Measurements from ENCODE around the gene KCNJ5.

KCNJ5 gene

DNA sequence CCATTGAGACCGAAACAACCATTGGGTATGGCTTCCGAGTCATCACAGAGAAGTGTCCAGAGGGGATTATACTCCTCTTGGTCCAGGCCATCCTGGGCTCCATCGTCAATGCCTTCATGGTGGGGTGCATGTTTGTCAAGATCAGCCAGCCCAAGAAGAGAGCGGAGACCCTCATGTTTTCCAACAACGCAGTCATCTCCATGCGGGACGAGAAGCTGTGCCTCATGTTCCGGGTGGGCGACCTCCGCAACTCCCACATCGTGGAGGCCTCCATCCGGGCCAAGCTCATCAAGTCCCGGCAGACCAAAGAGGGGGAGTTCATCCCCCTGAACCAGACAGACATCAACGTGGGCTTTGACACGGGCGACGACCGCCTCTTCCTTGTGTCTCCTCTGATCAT, 20.5 kb downstream of the KCNJ5 start:
- no peaks in the 10 kb centered on the region for H3K9me3 ChIP-seq
- H3K4me1 ChIP-seq (ENCODE audit: control insufficient read depth in 1 of 2, insufficient read depth in 1 of 2, low read depth in 1 of 2, low read length in 1 of 2) = no peaks in the 10 kb centered on the region
- peaks cover 26% of the 10 kb centered on the region for H3K27me3 ChIP-seq
- H3K27ac ChIP-seq = no peak overlapping the region
- H3K36me3 ChIP-seq = no peaks in the 10 kb centered on the region
- no peak overlapping the region for H3K4me3 ChIP-seq (ENCODE audit: low read depth in 1 of 2, low read length in 1 of 2)
- TF ChIP-seq, protein P1, sequence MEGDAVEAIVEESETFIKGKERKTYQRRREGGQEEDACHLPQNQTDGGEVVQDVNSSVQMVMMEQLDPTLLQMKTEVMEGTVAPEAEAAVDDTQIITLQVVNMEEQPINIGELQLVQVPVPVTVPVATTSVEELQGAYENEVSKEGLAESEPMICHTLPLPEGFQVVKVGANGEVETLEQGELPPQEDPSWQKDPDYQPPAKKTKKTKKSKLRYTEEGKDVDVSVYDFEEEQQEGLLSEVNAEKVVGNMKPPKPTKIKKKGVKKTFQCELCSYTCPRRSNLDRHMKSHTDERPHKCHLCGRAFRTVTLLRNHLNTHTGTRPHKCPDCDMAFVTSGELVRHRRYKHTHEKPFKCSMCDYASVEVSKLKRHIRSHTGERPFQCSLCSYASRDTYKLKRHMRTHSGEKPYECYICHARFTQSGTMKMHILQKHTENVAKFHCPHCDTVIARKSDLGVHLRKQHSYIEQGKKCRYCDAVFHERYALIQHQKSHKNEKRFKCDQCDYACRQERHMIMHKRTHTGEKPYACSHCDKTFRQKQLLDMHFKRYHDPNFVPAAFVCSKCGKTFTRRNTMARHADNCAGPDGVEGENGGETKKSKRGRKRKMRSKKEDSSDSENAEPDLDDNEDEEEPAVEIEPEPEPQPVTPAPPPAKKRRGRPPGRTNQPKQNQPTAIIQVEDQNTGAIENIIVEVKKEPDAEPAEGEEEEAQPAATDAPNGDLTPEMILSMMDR (IDR thresholded peaks at IDR 0.05) = no peak

DNA sequence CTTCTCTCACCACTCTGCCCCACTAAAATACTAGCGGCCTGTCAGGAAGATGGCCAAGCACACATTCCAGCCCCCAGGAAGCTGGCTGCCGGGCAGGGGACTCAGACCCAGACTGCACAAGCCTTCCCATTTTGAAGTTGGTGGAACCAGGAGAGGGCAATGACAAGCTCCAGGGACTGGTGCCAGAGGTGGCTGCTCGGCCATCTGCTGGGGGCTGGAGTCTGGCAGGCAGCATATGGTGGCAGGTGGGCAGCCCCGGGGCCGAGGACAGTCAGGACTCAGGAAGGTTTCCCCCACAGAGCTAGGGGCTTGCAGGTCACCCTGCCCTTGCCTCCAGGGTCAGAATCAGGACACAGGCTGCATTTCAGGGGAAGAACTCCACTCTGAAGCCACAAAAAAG, 22.6 kb downstream of the KCNJ5 start:
- TF ChIP-seq, protein P1 (IDR thresholded peaks at IDR 0.05) = no peak
- H3K9me3 ChIP-seq = no peaks in the 10 kb centered on the region
- H3K4me3 ChIP-seq (ENCODE audit: low read depth in 1 of 2, low read length in 1 of 2) = no peak overlapping the region
- H3K27ac ChIP-seq = no peak overlapping the region
- H3K27me3 ChIP-seq = peaks cover 5% of the 10 kb centered on the region
- no peaks in the 10 kb centered on the region for H3K4me1 ChIP-seq (ENCODE audit: control insufficient read depth in 1 of 2, insufficient read depth in 1 of 2, low read depth in 1 of 2, low read length in 1 of 2)
- H3K36me3 ChIP-seq = no peaks in the 10 kb centered on the region

DNA sequence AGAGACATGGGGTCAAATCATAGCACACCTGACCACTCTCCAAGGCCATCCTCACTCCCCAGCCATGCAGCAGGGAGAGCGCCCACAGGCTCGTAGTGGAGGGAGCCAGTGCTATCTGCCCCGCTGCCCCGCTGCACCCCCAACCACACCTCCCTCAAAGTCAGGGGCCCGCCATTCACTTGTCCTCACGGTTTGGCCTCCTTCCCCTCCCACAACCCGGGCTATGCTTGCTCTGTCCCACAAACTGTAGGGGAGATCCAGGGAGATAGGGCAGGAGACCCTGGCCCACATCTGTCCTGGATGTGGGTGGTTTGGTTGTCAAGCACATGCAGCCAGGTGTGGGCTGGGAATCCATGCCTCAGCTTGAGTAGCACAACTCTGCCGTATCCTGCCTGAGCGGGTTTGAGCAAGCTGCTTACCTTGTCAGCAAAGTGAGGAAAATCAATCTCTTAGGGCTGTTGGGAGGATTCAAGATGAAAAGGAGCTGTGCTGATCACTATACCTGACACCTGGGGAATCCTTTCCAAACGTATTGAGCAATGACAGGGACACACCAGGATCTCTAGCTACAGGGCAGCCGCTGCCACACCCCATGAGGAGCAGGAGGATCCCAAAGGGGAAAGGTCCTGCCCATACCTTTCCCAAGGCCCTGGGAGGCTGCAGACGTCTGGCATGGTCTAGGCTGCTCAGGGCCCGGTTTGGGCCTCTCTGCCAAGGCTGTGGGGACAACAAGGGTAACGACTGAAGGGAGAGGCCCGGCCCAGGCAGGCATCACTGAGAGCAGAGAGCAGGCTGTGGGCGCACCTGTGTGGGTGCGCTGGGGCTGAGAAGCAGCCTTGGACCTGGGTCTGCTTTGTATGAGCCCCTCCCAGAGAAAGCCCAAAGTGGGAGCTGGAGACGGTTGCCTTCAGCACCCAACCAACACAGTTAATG, 23.3 kb downstream of the KCNJ5 start:
- TF ChIP-seq, protein P1 (IDR thresholded peaks at IDR 0.05) = no peak
- Histone ChIP-seq H3K27me3 (no peaks in the 10 kb centered on the region), H3K27ac (no peak overlapping the region)

DNA sequence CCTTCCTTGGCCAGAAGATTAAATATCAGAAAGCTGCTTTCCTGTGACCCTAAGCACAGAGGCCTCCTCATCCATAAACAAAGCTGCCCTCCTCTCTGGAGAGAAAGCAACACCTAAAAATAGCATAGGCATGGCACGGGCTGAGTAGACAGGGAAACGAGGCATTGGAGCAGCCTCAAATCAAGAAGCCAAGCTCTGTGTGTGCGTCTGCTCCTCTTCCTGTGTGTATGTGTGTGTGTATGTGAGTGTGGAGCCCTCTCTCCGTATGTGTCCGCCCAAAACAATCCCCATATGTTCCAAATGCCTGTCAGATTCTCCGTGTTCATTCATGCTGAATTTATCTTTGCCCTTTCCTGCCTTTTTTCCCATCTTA, 24.0 kb downstream of the KCNJ5 start:
- Histone ChIP-seq H3K4me1 (ENCODE audit: control insufficient read depth in 1 of 2, insufficient read depth in 1 of 2, low read depth in 1 of 2, low read length in 1 of 2) (no peaks in the 10 kb centered on the region), H3K27me3 (no peaks in the 10 kb centered on the region), H3K36me3 (no peaks in the 10 kb centered on the region), H3K27ac (no peak overlapping the region), H3K4me3 (ENCODE audit: low read depth in 1 of 2, low read length in 1 of 2) (no peak overlapping the region), H3K9me3 (no peaks in the 10 kb centered on the region)
- TF ChIP-seq, protein P1 (IDR thresholded peaks at IDR 0.05) = no peak

More for the DNA sequence above, 23.3 kb downstream of the KCNJ5 start:
- no peaks in the 10 kb centered on the region for H3K9me3 ChIP-seq
- H3K36me3 ChIP-seq = no peaks in the 10 kb centered on the region
- no peak overlapping the region for H3K4me3 ChIP-seq (ENCODE audit: low read depth in 1 of 2, low read length in 1 of 2)
- no peaks in the 10 kb centered on the region for H3K4me1 ChIP-seq (ENCODE audit: control insufficient read depth in 1 of 2, insufficient read depth in 1 of 2, low read depth in 1 of 2, low read length in 1 of 2)

DNA sequence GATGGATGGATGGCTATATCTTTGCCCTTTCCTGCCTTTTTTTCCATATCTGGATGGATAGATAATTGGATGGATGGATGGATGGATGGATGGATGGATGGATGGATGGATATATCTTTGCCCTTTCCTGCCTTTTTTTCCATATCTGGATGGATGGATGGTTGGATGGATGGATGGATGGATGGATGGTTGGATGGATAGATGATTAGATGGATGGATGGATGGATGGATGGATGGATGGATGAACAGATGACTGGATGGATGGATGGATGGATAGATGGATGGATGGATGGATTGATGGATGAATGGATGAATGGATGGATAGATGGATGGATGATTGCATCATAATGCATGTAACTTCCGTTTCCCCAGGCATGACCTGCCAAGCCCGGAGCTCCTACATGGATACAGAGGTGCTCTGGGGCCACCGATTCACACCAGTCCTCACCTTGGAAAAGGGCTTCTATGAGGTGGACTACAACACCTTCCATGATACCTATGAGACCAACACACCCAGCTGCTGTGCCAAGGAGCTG, 24.9 kb downstream of the KCNJ5 start:
- Histone ChIP-seq H3K9me3 (no peaks in the 10 kb centered on the region), H3K4me1 (ENCODE audit: control insufficient read depth in 1 of 2, insufficient read depth in 1 of 2, low read depth in 1 of 2, low read length in 1 of 2) (no peaks in the 10 kb centered on the region), H3K27ac (no peak overlapping the region), H3K27me3 (no peaks in the 10 kb centered on the region), H3K36me3 (no peaks in the 10 kb centered on the region), H3K4me3 (ENCODE audit: low read depth in 1 of 2, low read length in 1 of 2) (no peak overlapping the region)
- TF ChIP-seq, protein P1 (IDR thresholded peaks at IDR 0.05) = no peak
